GM20431 (cell line): ENCODE measurements around the gene LYZL1.
"Not testable (repeated sequence)": the region's sequence is repeated elsewhere in the genome, so short reads cannot be mapped to it uniquely, and the experiment has no call there.

ENCODE experiments used
- in situ Hi-C: fragments of 300-500 bp; cut with MseI, MboI; formaldehyde crosslinking; loops from one replicate; pipeline ENCODE4 v1.15.0; 2020; ENCODE audit warnings: low sequenced_read_pairs; ENCODE audit not compliant: unreplicated experiment

LYZL1 gene

GRCh38 chr10:29356931-29357330, 68.1 kb downstream of the LYZL1 start:
- in situ Hi-C loops = no loop called here

GRCh38 chr10:29358010-29358616, 69.2 kb downstream of the LYZL1 start:
- in situ Hi-C loops = no loop called here

- in situ Hi-C loops = not testable (repeated sequence)
These were observed 71.5 kb downstream of the LYZL1 start for GRCh38 chr10:29360215-29360853.
